B cell (primary cell): Measurements from ENCODE around the gene PTPRM.

ENCODE experiments used
- EZH2 ChIP-seq: IDR thresholded peaks from 2 replicates; pipeline ENCODE4 v1.6.1; 2012; ENCODE audit warnings: borderline replicate concordance, low read depth, mild to moderate bottlenecking, moderate library complexity, low read length; ENCODE audit not compliant: insufficient read depth, poor library complexity, severe bottlenecking
- TF ChIP-seq, protein P1 (sequence below): fragments of 200-600 bp; IDR thresholded peaks from one replicate; pipeline ENCODE4 v1.8.0; 2022; ENCODE audit warnings: antibody characterized with exemption, mild to moderate bottlenecking

DNA sequence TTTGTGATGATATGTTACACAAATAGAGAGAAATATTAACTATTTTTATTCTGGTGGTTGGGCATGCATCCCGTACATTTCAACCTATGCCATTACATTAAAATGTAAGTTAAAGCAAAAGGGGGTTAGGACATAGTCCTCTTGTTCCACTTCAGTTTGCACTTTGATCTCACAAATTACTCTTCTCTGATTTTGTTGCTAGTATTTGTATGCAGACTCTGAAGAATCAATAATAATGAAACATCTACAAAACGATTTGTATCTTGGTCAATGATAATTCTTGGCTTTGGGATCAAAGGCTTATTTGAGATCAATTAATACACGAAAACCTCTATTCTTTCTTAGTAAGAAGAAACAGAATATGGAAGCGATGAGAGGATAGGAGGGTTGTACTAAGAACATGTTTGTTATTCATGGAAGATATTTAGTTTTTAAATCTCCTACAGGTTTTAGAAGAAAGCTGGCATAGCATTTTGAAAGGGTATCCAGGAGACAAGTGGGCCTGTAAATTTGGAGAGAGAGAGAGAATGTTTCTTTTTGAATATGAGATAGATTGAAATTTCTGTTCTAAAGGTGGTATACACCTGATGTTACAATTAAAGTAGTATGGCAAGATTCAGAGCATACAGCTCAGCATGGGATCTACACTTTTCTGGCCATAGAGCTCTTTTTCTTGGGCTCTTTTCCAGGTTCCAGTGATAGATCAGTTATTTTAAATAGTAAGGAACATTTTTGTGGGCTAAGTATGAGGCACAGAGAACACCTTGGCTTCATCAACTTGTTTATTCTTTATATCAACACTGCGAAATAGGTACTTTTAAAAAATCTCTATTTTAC, 347.9 kb downstream of the PTPRM start:
- TF ChIP-seq EZH2 = no peak
- TF ChIP-seq, protein P1, sequence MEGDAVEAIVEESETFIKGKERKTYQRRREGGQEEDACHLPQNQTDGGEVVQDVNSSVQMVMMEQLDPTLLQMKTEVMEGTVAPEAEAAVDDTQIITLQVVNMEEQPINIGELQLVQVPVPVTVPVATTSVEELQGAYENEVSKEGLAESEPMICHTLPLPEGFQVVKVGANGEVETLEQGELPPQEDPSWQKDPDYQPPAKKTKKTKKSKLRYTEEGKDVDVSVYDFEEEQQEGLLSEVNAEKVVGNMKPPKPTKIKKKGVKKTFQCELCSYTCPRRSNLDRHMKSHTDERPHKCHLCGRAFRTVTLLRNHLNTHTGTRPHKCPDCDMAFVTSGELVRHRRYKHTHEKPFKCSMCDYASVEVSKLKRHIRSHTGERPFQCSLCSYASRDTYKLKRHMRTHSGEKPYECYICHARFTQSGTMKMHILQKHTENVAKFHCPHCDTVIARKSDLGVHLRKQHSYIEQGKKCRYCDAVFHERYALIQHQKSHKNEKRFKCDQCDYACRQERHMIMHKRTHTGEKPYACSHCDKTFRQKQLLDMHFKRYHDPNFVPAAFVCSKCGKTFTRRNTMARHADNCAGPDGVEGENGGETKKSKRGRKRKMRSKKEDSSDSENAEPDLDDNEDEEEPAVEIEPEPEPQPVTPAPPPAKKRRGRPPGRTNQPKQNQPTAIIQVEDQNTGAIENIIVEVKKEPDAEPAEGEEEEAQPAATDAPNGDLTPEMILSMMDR = no peak
